Hepatocyte (in vitro differentiated cells): ENCODE measurements around the gene PRR36. TPM values are rescaled to one million over a fixed set of nuclear protein-coding genes. Genes with fewer than 3 reads are reported as not detected.

ENCODE experiments used
- DNase-seq: peaks from one replicate; pipeline ENCODE4 v3.0.0-alpha.2; 2016; ENCODE audit warnings: low spot score
- H2AFZ ChIP-seq: fragments of 200-600 bp; sonication (generic); 2 replicates; pipeline ENCODE4 v1.6.0; 2016; ENCODE audit warnings: antibody characterized with exemption, mild to moderate bottlenecking
- H3K27ac ChIP-seq: fragments of 200-600 bp; sonication (generic); 2 replicates; pipeline ENCODE4 v1.5.1; 2016; ENCODE audit warnings: mild to moderate bottlenecking
- H3K27me3 ChIP-seq: fragments of 200-600 bp; sonication (generic); 2 replicates; pipeline ENCODE4 v1.6.1; 2016
- H3K36me3 ChIP-seq: fragments of 200-600 bp; sonication (generic); replicated peaks from 2 replicates; pipeline ENCODE4 v1.5.1; 2016; ENCODE audit warnings: low read depth; ENCODE audit not compliant: insufficient read depth
- H3K4me1 ChIP-seq: fragments of 200-600 bp; sonication (generic); 2 replicates; pipeline ENCODE4 v1.5.1; 2016; ENCODE audit warnings: mild to moderate bottlenecking, moderate library complexity; ENCODE audit not compliant: insufficient read depth
- H3K4me2 ChIP-seq: fragments of 200-600 bp; sonication (generic); 2 replicates; pipeline ENCODE4 v1.6.0; 2016
- H3K4me3 ChIP-seq: fragments of 200-600 bp; sonication (generic); 2 replicates; pipeline ENCODE4 v1.5.1; 2016; ENCODE audit warnings: mild to moderate bottlenecking
- H3K79me2 ChIP-seq: fragments of 200-600 bp; sonication (generic); 2 replicates; pipeline ENCODE4 v1.6.0; 2017; ENCODE audit warnings: mild to moderate bottlenecking
- H3K9me2 ChIP-seq: fragments of 200-600 bp; sonication (generic); replicated peaks from 2 replicates; pipeline ENCODE4 v1.6.0; 2017; ENCODE audit warnings: mild to moderate bottlenecking; ENCODE audit not compliant: insufficient read depth
- H3K9me3 ChIP-seq: fragments of 200-600 bp; sonication (generic); 2 replicates; pipeline ENCODE4 v1.5.1; 2016; ENCODE audit warnings: low read depth, mild to moderate bottlenecking
- H4K20me1 ChIP-seq: fragments of 200-600 bp; sonication (generic); 2 replicates; pipeline ENCODE4 v1.6.0; 2016; ENCODE audit warnings: mild to moderate bottlenecking; ENCODE audit not compliant: insufficient read depth, poor library complexity, severe bottlenecking
- EZH2 ChIP-seq: fragments of 200-600 bp; sonication (generic); IDR thresholded peaks from 2 replicates; pipeline ENCODE4 v1.6.1; 2016; ENCODE audit warnings: antibody characterized with exemption, mild to moderate bottlenecking, borderline replicate concordance
- EZH2phosphoT487 ChIP-seq: fragments of 200-600 bp; sonication (generic); IDR thresholded peaks from one replicate; pipeline ENCODE4 v1.6.1; 2018; ENCODE audit warnings: antibody characterized with exemption, mild to moderate bottlenecking, low read depth, moderate library complexity; ENCODE audit not compliant: unreplicated experiment, severe bottlenecking
- WGBS: methylation state at CpG from one replicate; pipeline ENCODE4 v1.1.6; 2016; ENCODE audit warnings: low lambda C conversion rate; ENCODE audit errors: missing lambda C conversion rate; 5-methylcytosine and 5-hydroxymethylcytosine counted together
- polyA plus RNA-seq: library from polyadenylated mRNA; unstranded; fragments of >200 nt; fragmentation: Nextera tagmentation; extraction: Ambion mirVana; gene quantifications from 2 replicates; pipeline ENCODE4 v1.2.1, GENCODE V29; 2016
- total RNA-seq: library from RNA; depleted of rRNA; stranded (reverse); fragments of >200 nt; gene quantifications from 2 replicates; pipeline ENCODE4 v1.2.3, GENCODE V29; 2014
- TF ChIP-seq, protein P1 (sequence below): fragments of 200-600 bp; sonication (generic); IDR thresholded peaks from 2 replicates; pipeline ENCODE4 v1.5.1; 2016; ENCODE audit warnings: antibody characterized with exemption, mild to moderate bottlenecking; ENCODE audit not compliant: poor library complexity

PRR36 gene
- total and polyA plus RNA-seq, 2 experiments from 2014 or later = 1.00 to 2.5 TPM

DNA sequence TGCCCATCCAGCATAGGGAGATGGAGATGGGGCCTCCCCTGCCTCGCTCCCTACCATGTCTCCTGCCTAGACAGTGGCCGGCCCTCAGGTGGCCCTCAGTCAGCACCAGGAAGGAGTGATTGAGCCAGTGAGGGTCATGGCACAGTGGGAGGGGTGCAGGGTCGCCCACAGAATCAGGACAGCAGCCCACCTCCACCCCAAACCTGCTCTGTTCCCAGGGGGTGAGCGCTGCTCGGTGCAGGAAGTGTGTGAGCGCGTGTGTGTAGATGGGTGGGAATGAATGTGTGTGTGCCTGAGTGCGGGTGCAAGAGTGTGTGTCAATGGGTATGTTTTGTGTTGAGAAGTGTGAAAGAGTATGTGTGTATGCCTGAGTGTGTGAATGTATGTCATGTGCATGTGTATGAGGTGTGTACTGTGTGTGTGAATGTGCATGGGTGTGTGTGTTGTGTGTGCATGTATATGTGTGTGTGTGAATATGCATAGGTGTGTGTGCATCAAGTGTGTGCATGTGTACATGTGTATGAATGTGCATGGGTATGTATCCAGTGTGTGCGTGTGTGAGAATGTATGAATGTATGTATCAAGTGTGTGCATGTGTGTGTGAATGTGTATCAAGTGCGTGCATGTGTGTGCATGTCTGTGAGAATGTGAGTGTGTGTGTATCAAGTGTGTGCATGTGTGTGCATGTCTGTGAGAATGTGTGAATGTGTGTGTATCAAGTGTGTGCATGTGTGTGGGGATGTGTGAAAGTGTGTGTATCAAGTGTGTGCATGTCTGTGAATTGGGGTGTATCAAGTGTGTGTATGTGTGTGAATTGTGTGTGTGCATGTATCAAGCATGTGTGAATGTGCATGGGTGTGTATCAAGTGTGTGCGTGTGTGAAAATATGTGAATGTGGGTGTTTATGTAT lies 32.2 kb downstream of the PRR36 start:
- H3K9me2 ChIP-seq = no peaks in the 10 kb centered on the region
- H3K4me2 ChIP-seq = no peak overlapping the region
- TF ChIP-seq EZH2 (no peak), EZH2phosphoT487 (no peak)
- TF ChIP-seq, protein P1, sequence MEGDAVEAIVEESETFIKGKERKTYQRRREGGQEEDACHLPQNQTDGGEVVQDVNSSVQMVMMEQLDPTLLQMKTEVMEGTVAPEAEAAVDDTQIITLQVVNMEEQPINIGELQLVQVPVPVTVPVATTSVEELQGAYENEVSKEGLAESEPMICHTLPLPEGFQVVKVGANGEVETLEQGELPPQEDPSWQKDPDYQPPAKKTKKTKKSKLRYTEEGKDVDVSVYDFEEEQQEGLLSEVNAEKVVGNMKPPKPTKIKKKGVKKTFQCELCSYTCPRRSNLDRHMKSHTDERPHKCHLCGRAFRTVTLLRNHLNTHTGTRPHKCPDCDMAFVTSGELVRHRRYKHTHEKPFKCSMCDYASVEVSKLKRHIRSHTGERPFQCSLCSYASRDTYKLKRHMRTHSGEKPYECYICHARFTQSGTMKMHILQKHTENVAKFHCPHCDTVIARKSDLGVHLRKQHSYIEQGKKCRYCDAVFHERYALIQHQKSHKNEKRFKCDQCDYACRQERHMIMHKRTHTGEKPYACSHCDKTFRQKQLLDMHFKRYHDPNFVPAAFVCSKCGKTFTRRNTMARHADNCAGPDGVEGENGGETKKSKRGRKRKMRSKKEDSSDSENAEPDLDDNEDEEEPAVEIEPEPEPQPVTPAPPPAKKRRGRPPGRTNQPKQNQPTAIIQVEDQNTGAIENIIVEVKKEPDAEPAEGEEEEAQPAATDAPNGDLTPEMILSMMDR = no peak
- no peaks in the 10 kb centered on the region for H3K9me3 ChIP-seq
- DNase-seq = no peak
- no peak overlapping the region for H3K4me3 ChIP-seq
- no peaks in the 10 kb centered on the region for H3K4me1 ChIP-seq
- no peaks in the 10 kb centered on the region for H3K27me3 ChIP-seq
- no peak overlapping the region for H2AFZ ChIP-seq
- H3K27ac ChIP-seq = no peak overlapping the region
- H3K36me3 ChIP-seq = no peaks in the 10 kb centered on the region
- no peaks in the 10 kb centered on the region for H4K20me1 ChIP-seq
- no peaks in the 10 kb centered on the region for H3K79me2 ChIP-seq
- WGBS = 92% methylated on average over 11 of the region's 11 CpGs

DNA sequence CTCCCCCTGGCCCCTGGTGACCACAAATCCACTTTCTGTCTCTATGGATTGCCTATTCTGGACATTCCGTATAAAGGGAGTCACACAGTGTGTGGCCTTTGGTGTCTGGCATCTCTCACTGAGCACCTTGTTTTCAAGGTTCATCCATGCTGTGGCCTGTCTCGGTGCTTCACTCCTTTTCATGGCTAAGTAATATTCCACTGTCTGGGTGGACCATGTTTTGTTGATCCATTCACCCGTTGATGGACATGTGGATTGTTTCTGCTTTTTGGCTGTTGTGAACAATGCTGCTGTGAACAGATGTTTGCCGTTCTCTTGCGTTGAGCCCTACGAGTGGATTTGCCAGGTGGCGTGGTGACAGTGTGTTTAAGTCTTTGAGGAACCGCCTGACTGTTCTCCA lies 33.6 kb downstream of the PRR36 start:
- TF ChIP-seq EZH2phosphoT487 (no peak), EZH2 (no peak)
- TF ChIP-seq, protein P1 = no peak
- WGBS = 98% methylated on average over 8 of the region's 8 CpGs
- Histone ChIP-seq H3K4me1 (no peaks in the 10 kb centered on the region), H3K4me2 (no peak overlapping the region), H2AFZ (no peak overlapping the region), H3K27ac (no peak overlapping the region), H3K4me3 (no peak overlapping the region), H3K9me2 (no peaks in the 10 kb centered on the region), H4K20me1 (no peaks in the 10 kb centered on the region), H3K9me3 (no peaks in the 10 kb centered on the region), H3K79me2 (no peaks in the 10 kb centered on the region), H3K27me3 (no peaks in the 10 kb centered on the region), H3K36me3 (no peaks in the 10 kb centered on the region)
- no peak for DNase-seq

DNA sequence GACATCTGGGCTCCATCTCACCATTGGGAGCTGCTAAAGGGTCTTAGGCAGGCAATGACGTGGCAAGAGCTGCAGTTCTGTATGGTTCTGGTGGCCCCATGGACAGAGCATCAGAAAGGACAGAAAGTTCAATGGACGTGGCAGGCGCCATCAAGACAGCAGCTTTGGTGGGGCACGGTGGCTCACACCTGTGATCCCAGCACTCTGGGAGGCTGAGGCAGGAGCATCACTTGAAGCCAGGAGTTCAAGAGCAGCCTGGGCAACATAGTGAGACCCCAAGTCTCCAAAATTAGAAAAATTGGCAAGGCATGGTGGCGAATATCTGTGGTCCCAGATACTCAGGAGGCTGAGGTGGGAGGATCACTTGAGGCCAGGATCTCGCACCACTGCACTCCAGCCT lies 34.7 kb downstream of the PRR36 start:
- WGBS = 90% methylated on average over 6 of the region's 6 CpGs

More for the DNA sequence above, 34.7 kb downstream of the PRR36 start:
- Histone ChIP-seq H3K9me3 (no peaks in the 10 kb centered on the region), H3K79me2 (peaks cover 5% of the 10 kb centered on the region), H3K27me3 (no peaks in the 10 kb centered on the region), H3K27ac (no peak overlapping the region), H3K4me3 (no peak overlapping the region), H3K36me3 (no peaks in the 10 kb centered on the region), H4K20me1 (no peaks in the 10 kb centered on the region), H2AFZ (no peak overlapping the region), H3K4me2 (no peak overlapping the region), H3K4me1 (no peaks in the 10 kb centered on the region), H3K9me2 (no peaks in the 10 kb centered on the region)
- DNase-seq = no peak
- TF ChIP-seq EZH2phosphoT487 (no peak), EZH2 (no peak)
- TF ChIP-seq, protein P1 = no peak
